ENCODE results near the gene NIBAN1.

DNA sequence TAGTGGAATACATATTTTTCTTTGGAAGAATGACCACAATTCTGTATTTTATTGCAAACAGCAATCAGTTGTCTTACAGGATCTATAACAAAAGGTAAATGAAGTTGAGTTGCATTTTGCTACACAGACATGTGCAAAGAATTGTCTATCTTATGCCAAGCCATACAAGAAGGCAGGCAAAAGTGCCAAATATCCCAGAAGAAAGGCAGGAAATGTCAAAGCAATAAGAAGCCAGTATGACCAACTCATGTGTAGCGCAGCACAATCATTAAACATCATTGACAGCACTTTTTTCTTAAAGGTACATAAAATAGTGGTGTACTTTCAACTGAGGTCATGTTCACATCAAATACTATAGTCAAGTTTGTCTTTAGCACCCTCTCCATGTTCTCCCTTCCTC, 42.7 kb downstream of the NIBAN1 start:
- TF ChIP-seq, protein P1, sequence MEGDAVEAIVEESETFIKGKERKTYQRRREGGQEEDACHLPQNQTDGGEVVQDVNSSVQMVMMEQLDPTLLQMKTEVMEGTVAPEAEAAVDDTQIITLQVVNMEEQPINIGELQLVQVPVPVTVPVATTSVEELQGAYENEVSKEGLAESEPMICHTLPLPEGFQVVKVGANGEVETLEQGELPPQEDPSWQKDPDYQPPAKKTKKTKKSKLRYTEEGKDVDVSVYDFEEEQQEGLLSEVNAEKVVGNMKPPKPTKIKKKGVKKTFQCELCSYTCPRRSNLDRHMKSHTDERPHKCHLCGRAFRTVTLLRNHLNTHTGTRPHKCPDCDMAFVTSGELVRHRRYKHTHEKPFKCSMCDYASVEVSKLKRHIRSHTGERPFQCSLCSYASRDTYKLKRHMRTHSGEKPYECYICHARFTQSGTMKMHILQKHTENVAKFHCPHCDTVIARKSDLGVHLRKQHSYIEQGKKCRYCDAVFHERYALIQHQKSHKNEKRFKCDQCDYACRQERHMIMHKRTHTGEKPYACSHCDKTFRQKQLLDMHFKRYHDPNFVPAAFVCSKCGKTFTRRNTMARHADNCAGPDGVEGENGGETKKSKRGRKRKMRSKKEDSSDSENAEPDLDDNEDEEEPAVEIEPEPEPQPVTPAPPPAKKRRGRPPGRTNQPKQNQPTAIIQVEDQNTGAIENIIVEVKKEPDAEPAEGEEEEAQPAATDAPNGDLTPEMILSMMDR (IDR thresholded peaks at IDR 0.05), result no peak
- TF ChIP-seq EP300 (IDR thresholded peaks at IDR 0.05), result no peak
